Kidney (tissue), 14 donors: ENCODE measurements around the gene ALCAM. TPM values are rescaled to one million over a fixed set of nuclear protein-coding genes. Genes with fewer than 3 reads are reported as not detected.

ENCODE experiments used
- DNase-seq, 5 donors: peaks; one replicate each; pipeline ENCODE4 v3.0.0-alpha.2; 2013 to 2020
- FAIRE-seq: peaks from 2 replicates; lab custom pipeline; 2012; peaks lifted over from hg19 to GRCh38; lab: Jason Lieb, UNC
- H3K27ac ChIP-seq, 2 donors: one replicate each; pipeline ENCODE4 v1.7.0; 2013; ENCODE audit warnings: low read depth in 2 of 2, low read length in 2 of 2, inconsistent platforms in 1 of 2
- H3K27me3 ChIP-seq: one replicate; pipeline ENCODE4 v1.7.1; 2013; ENCODE audit warnings: low read length, inconsistent platforms; ENCODE audit not compliant: control insufficient read depth, insufficient read depth
- H3K36me3 ChIP-seq, 3 donors: one replicate each; pipeline versions ENCODE4 v1.7.0 to v1.7.1; 2013; ENCODE audit warnings: low read length in 3 of 3, control low read depth in 1 of 3, inconsistent platforms in 1 of 3; ENCODE audit not compliant: insufficient read depth in 3 of 3, control insufficient read depth in 2 of 3
- H3K4me1 ChIP-seq, 3 donors: one replicate each; pipeline versions ENCODE4 v1.7.0 to v1.7.1; 2013; ENCODE audit warnings: low read length in 3 of 3, inconsistent platforms in 1 of 3, low read depth in 1 of 3; ENCODE audit not compliant: control insufficient read depth in 2 of 3, insufficient read depth in 2 of 3
- H3K4me3 ChIP-seq, 3 donors: one replicate each; pipeline versions ENCODE4 v1.7.0 to v1.8.1; 2013; ENCODE audit warnings: low read length in 3 of 3, control low read depth in 1 of 3, inconsistent platforms in 1 of 3
- H3K9ac ChIP-seq, 3 donors: one replicate each; pipeline versions ENCODE4 v1.7.0 to v1.7.1; 2013; ENCODE audit warnings: low read length in 3 of 3, control low read depth in 1 of 3, inconsistent platforms in 1 of 3
- H3K9me3 ChIP-seq, 3 donors: one replicate each; pipeline versions ENCODE4 v1.7.0 to v1.7.1; 2013; ENCODE audit warnings: low read length in 3 of 3, control low read depth in 1 of 3, inconsistent platforms in 1 of 3; ENCODE audit not compliant: control insufficient read depth in 2 of 3, insufficient read depth in 1 of 3
- intact Hi-C: fragments of 100-400 bp; cut with DNase I; formaldehyde crosslinking; loops from one replicate; pipeline ENCODE4 v1.11.1; 2022
- polyA plus RNA-seq: library from polyadenylated mRNA; stranded (reverse); fragments of 350-450 nt; fragmentation: Illumina TruSeq; extraction: RNeasy Lipid Tissue Mini Kit (QIAGEN cat#74804); gene quantifications from one replicate; pipeline ENCODE4 v1.2.3, GENCODE V29; 2014; ENCODE audit warnings: low read depth, low replicate concordance; ENCODE audit not compliant: insufficient read depth
- total RNA-seq: library from RNA; stranded (reverse); fragmentation: NEBNext Ultra II Directional; extraction: Animal tissue kit (Norgen Biotek cat#: 25700); gene quantifications from one replicate; pipeline ENCODE4 v1.2.1, GENCODE V29; 2021
- TF ChIP-seq, protein P1 (sequence below): IDR thresholded peaks from 3 replicates; pipeline ENCODE4 v1.5.1; 2012; ENCODE audit warnings: mild to moderate bottlenecking, moderate library complexity, borderline replicate concordance; ENCODE audit not compliant: insufficient read depth; ENCODE audit errors: extremely low read depth
- donor health status: control.
- donor health status: control.
- donor health status: control.
- donor health status: control.
- donor health status: control.
- donor health status: DM: yes; HTN: yes; CAD: no.
- donor health status: Normal renal cell carcinoma (clear cell type).

The ALCAM gene
- total and polyA plus RNA-seq, 2 donors from 2014 or later: 15.1 to 36.4 TPM

DNA sequence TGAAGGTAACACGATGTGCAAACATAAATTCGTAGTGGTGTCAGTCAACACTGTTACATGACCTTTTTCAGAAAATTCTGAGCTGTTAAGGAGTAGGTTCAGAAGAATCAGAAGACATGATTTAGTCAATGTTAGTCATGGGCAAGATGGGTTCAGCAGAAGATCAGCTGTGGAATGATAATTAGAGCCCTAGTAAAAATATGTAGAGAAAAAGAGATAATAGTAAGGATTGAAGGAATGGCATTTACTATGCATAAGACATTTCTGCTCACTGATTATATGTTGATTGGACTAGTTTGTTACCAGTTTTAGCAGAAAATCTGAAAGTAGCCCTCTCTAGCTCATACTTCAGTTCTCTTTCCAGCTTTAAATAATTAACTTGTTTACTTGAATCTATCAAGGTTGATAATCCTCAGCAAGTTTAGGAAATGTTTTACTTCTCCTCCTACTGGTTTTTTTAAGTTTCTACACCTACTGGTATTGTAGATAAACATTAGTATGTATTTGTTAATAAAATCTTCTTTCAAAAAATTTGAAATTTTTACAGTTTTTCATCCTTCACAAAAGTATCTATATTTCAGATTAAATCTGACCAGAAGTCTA, 98.6 kb downstream of the ALCAM start:
- Histone ChIP-seq H3K27me3 (no peaks in the 10 kb centered on the region), H3K9me3 (no peaks in the 10 kb centered on the region), H3K4me1 (no peaks in the 10 kb centered on the region), H3K36me3 (no peaks in the 10 kb centered on the region), H3K4me3 (no peak overlapping the region), H3K27ac (no peak overlapping the region), H3K9ac (no peak overlapping the region)
- intact Hi-C loops: no loop called here
- FAIRE-seq (no peak), DNase-seq (no peak)
- TF ChIP-seq, protein P1, sequence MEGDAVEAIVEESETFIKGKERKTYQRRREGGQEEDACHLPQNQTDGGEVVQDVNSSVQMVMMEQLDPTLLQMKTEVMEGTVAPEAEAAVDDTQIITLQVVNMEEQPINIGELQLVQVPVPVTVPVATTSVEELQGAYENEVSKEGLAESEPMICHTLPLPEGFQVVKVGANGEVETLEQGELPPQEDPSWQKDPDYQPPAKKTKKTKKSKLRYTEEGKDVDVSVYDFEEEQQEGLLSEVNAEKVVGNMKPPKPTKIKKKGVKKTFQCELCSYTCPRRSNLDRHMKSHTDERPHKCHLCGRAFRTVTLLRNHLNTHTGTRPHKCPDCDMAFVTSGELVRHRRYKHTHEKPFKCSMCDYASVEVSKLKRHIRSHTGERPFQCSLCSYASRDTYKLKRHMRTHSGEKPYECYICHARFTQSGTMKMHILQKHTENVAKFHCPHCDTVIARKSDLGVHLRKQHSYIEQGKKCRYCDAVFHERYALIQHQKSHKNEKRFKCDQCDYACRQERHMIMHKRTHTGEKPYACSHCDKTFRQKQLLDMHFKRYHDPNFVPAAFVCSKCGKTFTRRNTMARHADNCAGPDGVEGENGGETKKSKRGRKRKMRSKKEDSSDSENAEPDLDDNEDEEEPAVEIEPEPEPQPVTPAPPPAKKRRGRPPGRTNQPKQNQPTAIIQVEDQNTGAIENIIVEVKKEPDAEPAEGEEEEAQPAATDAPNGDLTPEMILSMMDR: no peak

DNA sequence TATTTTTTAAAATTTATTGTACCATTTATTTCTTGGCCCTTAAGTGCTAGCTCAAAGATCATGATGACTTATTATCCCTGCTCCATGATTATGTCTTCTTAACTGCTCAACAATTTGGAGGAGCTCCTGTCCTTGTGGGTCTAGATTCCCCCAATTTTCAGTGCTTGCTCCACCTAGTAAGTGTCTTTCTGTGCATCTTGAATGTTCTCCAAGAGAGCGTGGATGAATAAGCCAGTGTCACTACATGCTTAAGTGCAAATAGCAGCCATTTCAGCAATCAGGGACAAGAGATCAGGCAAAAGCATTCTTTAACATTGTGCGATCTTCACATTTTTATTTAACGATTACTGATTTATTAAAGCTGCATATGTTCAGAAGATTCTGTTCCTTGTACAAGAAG, 99.4 kb downstream of the ALCAM start:
- FAIRE-seq: no peak
- H3K27ac ChIP-seq: no peak overlapping the region
- no peaks in the 10 kb centered on the region for H3K27me3 ChIP-seq
- no peaks in the 10 kb centered on the region for H3K36me3 ChIP-seq
- DNase-seq: no peak
- no peaks in the 10 kb centered on the region for H3K4me1 ChIP-seq
- TF ChIP-seq, protein P1: no peak
- intact Hi-C loops: no loop called here
- H3K4me3 ChIP-seq: no peak overlapping the region
- no peak overlapping the region for H3K9ac ChIP-seq
- no peaks in the 10 kb centered on the region for H3K9me3 ChIP-seq

DNA sequence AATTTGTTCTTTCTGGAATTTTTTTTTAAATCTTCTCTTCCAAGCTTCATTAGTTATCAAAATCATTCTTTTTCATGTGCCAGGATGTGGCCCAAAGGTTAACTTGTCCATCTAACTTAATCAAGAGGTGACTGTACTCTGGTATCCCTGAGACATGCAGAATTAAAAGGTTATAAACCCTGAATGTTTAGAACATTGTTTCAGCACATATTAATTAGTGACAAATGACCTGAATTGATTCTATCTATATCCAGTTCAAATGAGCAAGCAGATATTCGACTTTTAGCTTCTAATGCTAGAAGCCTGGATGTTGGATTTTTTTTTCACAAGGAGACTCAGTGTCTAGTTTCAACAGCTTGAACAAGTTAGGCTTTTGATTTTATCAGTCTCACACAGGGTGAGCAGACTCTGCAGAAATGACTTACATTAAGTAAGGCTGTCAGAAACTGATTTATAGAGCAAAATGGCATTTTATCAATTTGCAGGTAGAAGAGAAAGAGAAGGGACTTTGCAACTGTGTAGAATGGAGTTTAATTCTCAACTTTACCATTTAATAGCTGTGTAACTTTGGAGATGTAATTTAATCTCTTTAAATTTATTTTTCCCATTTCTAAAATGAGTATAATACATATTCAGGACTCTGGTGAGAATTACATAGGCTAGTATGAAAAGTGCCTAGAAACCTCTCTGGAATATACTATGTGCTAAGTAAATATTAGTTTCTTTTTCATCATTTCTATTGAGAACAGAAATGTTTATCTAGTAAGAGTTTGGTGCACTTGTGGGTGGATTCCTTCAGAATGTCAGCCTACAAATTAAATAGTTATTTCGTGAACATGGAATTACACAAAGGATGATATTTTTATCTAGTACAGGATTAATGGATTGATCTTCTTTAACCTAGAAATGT, 100.0 kb downstream of the ALCAM start:
- no peaks in the 10 kb centered on the region for H3K36me3 ChIP-seq
- no peak overlapping the region for H3K4me3 ChIP-seq
- intact Hi-C loops: no loop called here
- no peak for DNase-seq
- TF ChIP-seq, protein P1: no peak
- no peaks in the 10 kb centered on the region for H3K27me3 ChIP-seq
- no peak overlapping the region for H3K27ac ChIP-seq
- FAIRE-seq: no peak
- H3K4me1 ChIP-seq: no peaks in the 10 kb centered on the region
- no peak overlapping the region for H3K9ac ChIP-seq
- H3K9me3 ChIP-seq: no peaks in the 10 kb centered on the region
